ACHN (cell line): ENCODE results near the gene ATP1B1.

Source experiments
- DNase-seq: peaks from one replicate; pipeline ENCODE4 v3.0.0-alpha.2; 2015
- in situ Hi-C: cut with HindIII; loops from 2 replicates; pipeline ENCODE4 v1.10.0; 2017; ENCODE audit warnings: low sequenced_read_pairs, low pct_ligation_motif_present, low pct_unique_long_range_greater_than_20kb

Gene ATP1B1

GRCh38 chr1:169090900-169091311 is 15.6 kb upstream of the ATP1B1 start:
- in situ Hi-C loops = no loop called here
- DNase-seq = no peak

GRCh38 chr1:169091480-169091941 is 15.0 kb upstream of the ATP1B1 start:
- in situ Hi-C loops = no loop called here
- DNase-seq = peak; percentile 12

GRCh38 chr1:169092399-169092798 is 14.1 kb upstream of the ATP1B1 start:
- in situ Hi-C loops = no loop called here
- DNase-seq = no peak

- DNase-seq = no peak
- in situ Hi-C loops = no loop called here
These were observed 11.5 kb upstream of the ATP1B1 start for GRCh38 chr1:169094897-169095569.

GRCh38 chr1:169098380-169098779 is 8.1 kb upstream of the ATP1B1 start:
- in situ Hi-C loops = no loop called here
- DNase-seq = no peak

- DNase-seq = no peak
- in situ Hi-C loops = no loop called here
These were observed 6.9 kb upstream of the ATP1B1 start for GRCh38 chr1:169099561-169099960.

- no peak for DNase-seq
- in situ Hi-C loops = no loop called here
These were observed 6.3 kb upstream of the ATP1B1 start for GRCh38 chr1:169100208-169100607.

- in situ Hi-C loops = no loop called here
These were observed 5.8 kb upstream of the ATP1B1 start for GRCh38 chr1:169100651-169101088.

GRCh38 chr1:169102567-169102966 is 3.9 kb upstream of the ATP1B1 start:
- peak; percentile 73 for DNase-seq
- in situ Hi-C loops = no loop called here

More at GRCh38 chr1:169100651-169101088, 5.8 kb upstream of the ATP1B1 start:
- no peak for DNase-seq

- in situ Hi-C loops = no loop called here
- no peak for DNase-seq
These were observed 3.5 kb upstream of the ATP1B1 start for GRCh38 chr1:169103002-169103401.

- DNase-seq = peak; percentile 50
- in situ Hi-C loops = no loop called here
These were observed 3.0 kb upstream of the ATP1B1 start for GRCh38 chr1:169103480-169103893.

GRCh38 chr1:169105087-169105433 is 1.4 kb upstream of the ATP1B1 start:
- in situ Hi-C loops = no loop called here
- DNase-seq = no peak

GRCh38 chr1:169105434-169106094 is 926 bp upstream of the ATP1B1 start:
- DNase-seq = peak; percentile 90
- in situ Hi-C loops = no loop called here

- DNase-seq = peak; percentile 48
- in situ Hi-C loops = no loop called here
These were observed 572 bp downstream of the ATP1B1 start for GRCh38 chr1:169106921-169107602.

- in situ Hi-C loops = no loop called here
- peak; percentile 58 for DNase-seq
These were observed 1.2 kb downstream of the ATP1B1 start for GRCh38 chr1:169107603-169108208.

- DNase-seq = no peak
- in situ Hi-C loops = no loop called here
These were observed 1.7 kb downstream of the ATP1B1 start for GRCh38 chr1:169108223-169108622.

GRCh38 chr1:169108863-169109560 is 2.5 kb downstream of the ATP1B1 start:
- in situ Hi-C loops = no loop called here
- peak; percentile 68 for DNase-seq

GRCh38 chr1:169109561-169110134 is 3.2 kb downstream of the ATP1B1 start:
- peak; percentile 96 for DNase-seq
- in situ Hi-C loops = no loop called here
